HL-60/S4 treated with retinoic acid at 250 ng/mL for 4 days and 3 days (cell line): Measurements from ENCODE around the gene MDP1.

Source experiments
- in situ Hi-C: fragments of 300-500 bp; cut with MboI; formaldehyde crosslinking; loops from 2 replicates; pipeline ENCODE4 v1.7.0; 2022; ENCODE audit warnings: low sequenced_read_pairs

Gene MDP1

DNA sequence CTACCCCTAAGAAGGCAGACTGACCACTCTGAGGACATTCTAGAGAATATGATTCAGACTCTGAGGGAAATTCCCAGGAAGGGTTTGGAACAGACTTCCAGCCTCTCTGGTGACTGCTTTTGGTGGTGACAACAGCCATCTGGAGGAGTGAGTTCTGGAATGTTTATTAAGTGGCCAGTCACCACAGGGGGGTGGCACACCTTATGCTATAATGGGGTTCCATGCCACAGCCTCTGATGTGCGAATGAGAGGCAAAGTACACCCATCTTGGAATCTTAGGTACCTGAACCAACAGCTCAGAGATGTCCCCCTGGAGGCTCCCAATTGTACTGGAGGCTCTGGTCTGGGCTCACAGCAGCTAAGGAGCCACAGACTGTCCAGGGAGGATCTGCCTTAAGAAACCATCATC is 36.0 kb upstream of the MDP1 start:
- in situ Hi-C loops, result no loop called here

GRCh38 chr14:24250354-24250753 is 34.5 kb upstream of the MDP1 start:
- in situ Hi-C loops, result no loop called here

GRCh38 chr14:24249230-24250021 is 33.6 kb upstream of the MDP1 start:
- in situ Hi-C loops, result loop anchor here (25.0 kb wide), 1 partner anchor 188 kb away; the partner anchor contains the start of genes CBLN3, KHNYN and SDR39U1

GRCh38 chr14:24247422-24247821 is 31.6 kb upstream of the MDP1 start:
- in situ Hi-C loops, result loop anchor here (25.0 kb wide), 1 partner anchor 190 kb away; the partner anchor contains the start of genes CBLN3, KHNYN and SDR39U1

DNA sequence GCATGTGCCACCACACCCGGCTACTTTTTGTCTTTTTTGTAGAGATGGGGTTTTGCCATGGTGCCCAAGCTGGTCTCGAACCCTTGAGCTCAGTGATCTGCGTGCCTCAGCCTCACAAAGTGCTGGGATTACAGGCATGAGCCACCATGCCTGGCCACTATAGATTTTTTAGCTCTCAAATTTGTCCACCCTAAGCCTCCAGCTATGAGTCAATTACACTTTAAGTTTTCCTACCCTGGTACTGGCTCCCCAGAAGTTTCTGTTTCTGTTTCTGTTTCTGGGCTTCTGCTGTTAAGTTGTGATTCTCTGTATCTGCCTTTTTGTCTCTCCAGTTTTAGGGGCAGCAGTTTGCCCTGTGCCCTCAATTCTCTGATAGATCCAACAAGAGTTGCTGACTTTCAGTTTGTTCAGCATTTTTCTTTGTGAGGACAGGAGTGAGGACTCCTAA is 30.9 kb upstream of the MDP1 start:
- in situ Hi-C loops, result loop anchor here (25.0 kb wide), 1 partner anchor 191 kb away; the partner anchor contains the start of genes CBLN3, KHNYN and SDR39U1

GRCh38 chr14:24245350-24245749 is 29.5 kb upstream of the MDP1 start:
- in situ Hi-C loops, result loop anchor here (25.0 kb wide), 1 partner anchor 192 kb away; the partner anchor contains the start of genes CBLN3, KHNYN and SDR39U1

GRCh38 chr14:24243336-24243836 is 27.5 kb upstream of the MDP1 start:
- in situ Hi-C loops, result loop anchor here (5.0 to 25.0 kb wide), 2 partner anchors 54 to 194 kb away; partner anchors contain the start of genes CBLN3, DHRS1, KHNYN and NOP9

DNA sequence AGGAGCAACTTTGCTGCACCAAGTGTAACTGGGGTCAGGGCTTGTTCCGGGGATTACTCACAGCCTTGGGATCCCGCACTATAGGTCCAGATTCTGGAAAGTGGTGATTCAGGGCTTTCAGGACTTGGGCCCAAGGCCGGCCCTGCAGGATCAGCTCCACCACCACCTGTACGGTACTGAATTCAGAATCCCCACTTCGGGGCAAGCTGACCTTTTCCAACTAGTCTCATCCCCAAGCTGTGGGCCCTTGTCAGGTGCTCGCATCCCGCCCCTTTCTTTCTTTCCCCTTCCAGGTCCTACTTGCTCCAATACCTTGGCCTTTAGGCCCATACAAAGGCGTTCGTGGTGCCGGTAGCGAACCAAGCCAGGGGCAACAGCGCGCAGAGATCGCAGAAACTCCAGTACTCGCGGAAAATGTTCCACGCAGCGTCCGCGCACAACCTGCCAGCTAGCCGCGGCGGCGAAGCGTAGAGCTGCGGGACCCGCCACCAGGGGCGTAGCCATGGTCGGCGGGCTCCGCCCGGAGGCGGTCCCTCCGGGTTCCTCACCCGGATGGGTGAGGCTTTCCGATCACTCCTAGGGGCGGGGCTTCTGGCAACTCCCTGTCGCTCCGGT is 26.1 kb upstream of the MDP1 start:
- in situ Hi-C loops, result loop anchor here (5.0 to 25.0 kb wide), 2 partner anchors 55 to 195 kb away; partner anchors contain the start of genes CBLN3, DHRS1, KHNYN and NOP9

DNA sequence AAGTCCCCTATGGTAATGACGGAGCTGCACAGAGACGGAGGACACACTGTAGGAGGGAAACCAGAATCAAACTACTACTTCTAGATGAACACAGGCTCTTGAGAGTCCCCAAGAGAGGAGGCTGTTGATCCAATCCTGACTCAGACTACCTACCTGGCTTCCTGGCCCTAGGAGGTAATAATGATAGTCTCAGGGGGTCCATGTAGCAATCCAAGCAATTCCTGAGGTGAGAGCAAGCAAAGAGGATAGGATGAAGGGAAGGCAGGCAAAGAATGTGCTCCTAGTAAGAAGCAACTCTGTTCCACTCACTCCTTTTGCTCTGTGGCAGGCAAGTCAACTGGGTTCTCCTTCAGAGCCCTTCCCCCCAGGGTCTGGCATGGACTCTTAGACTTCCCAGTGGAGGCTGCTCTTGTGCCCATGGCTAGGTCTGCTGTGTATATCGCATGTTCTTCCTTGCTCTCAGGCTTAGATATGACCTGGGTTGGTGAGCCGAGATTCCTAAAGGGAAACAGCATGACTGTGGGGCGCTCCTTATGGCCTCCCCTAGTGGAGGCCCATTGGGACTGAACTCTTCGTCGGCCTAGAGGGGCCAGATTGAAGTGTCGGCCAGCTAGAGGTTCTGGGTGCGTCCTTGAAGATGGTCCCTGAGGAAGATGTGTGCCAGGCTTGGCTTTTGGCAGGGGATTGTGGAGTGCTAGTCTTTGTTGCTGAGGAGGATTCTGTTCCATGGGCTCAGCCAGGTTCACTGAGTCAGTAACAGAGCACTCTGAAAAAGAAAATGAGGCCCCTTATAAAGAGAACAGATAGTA is 24.4 kb upstream of the MDP1 start:
- in situ Hi-C loops, result loop anchor here (5.0 to 25.0 kb wide), 2 partner anchors 57 to 197 kb away; partner anchors contain the start of genes CBLN3, DHRS1, KHNYN and NOP9

DNA sequence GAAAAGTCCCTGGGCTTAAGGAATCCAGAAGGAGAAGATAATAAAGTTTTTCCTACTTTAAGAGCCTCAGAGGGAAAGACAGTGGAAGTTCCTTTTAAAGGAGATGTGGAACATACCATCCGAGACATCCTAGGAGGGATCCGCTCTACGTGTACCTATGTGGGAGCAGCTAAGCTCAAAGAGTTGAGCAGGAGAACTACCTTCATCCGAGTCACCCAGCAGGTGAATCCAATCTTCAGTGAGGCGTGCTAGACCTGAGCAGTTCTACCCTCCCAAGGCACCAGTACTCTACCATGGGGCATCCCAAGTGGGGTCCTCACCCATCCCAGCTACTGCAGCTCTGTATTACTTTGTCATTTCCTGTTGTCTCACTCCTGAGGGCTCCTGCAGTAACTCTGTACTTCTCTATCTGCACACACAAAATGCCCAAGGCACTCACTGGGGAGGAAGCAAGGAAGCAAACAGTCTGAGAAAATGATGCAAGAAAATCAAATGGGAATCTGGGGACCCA is 22.7 kb upstream of the MDP1 start:
- in situ Hi-C loops, result loop anchor here (25.0 kb wide), 1 partner anchor 199 kb away; the partner anchor contains the start of genes CBLN3, KHNYN and SDR39U1

DNA sequence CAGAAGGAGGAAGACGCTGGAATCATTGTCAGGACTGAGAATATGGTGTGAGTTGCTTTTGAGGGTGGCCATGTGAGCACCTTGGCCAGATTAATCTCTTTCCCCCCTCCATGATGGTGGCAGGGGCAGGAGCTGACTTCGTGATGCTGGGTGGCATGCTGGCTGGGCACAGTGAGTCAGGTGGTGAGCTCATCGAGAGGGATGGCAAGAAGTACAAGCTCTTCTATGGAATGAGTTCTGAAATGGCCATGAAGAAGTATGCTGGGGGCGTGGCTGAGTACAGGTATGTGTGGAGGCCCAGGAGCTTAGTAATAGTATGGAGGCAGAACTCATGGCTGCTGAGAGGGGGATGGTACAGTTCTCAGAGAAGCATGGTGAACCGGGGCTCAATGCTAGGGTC is 22.3 kb upstream of the MDP1 start:
- in situ Hi-C loops, result loop anchor here (25.0 kb wide), 1 partner anchor 199 kb away; the partner anchor contains the start of genes CBLN3, KHNYN and SDR39U1

DNA sequence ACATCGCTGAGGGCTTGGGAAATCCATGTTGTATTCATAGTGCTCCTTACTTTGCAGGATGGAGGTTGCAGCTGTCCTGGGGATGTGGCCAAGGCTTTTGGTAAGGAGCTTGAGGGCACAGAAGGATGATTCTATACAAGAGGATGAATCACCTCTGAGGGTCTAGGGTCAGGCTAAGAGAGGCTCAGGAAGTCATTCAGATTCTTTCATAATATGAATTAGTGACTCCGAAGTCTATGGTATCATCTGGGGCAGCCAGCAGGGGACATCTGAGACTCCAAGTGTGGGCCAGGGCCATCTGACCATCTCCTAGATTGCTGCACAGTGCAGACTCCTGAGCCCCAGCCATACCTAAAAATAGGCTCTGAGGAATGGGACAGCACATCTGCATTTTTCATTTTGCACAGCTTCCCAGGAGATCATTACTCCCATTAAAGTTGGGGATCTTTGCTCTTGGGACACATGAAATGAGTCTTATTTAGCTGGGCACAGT is 21.6 kb upstream of the MDP1 start:
- in situ Hi-C loops, result loop anchor here (25.0 kb wide), 1 partner anchor 200 kb away; the partner anchor contains the start of genes CBLN3, KHNYN and SDR39U1

- in situ Hi-C loops, result loop anchor here (25.0 kb wide), 1 partner anchor 200 kb away; the partner anchor contains the start of genes CBLN3, KHNYN and SDR39U1
Observed at GRCh38 chr14:24236689-24237462, 21.0 kb upstream of the MDP1 start.

- in situ Hi-C loops, result loop anchor here (25.0 kb wide), 1 partner anchor 201 kb away; the partner anchor contains the start of genes CBLN3, KHNYN and SDR39U1
Observed at GRCh38 chr14:24235804-24236688, 20.2 kb upstream of the MDP1 start.

GRCh38 chr14:24234095-24235005 is 18.5 kb upstream of the MDP1 start:
- in situ Hi-C loops, result loop anchor here (25.0 kb wide), 1 partner anchor 203 kb away; the partner anchor contains the start of genes CBLN3, KHNYN and SDR39U1

GRCh38 chr14:24233538-24233866 is 17.6 kb upstream of the MDP1 start:
- in situ Hi-C loops, result loop anchor here (25.0 kb wide), 1 partner anchor 204 kb away; the partner anchor contains the start of genes CBLN3, KHNYN and SDR39U1
